ENCODE measurements around the gene GCNT1. TPM values are rescaled to one million over a fixed set of nuclear protein-coding genes. Genes with fewer than 3 reads are reported as not detected.
A peak's percentile ranks its signal among the peaks of the same experiment; 100 is the strongest.

The GCNT1 gene
- total RNA-seq, 1 donor from 2014 or later, result 7.7 TPM

- DNase-seq (ENCODE audit: low read depth), result no peak
- no peak for TF ChIP-seq CTCF (conservative IDR thresholded peaks at IDR 0.05; ENCODE audit: low read depth, low read length)
- H3K4me3 ChIP-seq (ENCODE audit: low read depth, low read length), result no peak overlapping the region
These were observed 2.6 kb upstream of the GCNT1 start for GRCh38 chr9:76456202-76456926.

GRCh38 chr9:76459694-76460635 lies 983 bp downstream of the GCNT1 start:
- peak overlapping the region; percentile 89 for H3K4me3 ChIP-seq (ENCODE audit: low read depth, low read length)
- peak; percentile 53 for TF ChIP-seq CTCF (conservative IDR thresholded peaks at IDR 0.05; ENCODE audit: low read depth, low read length)
- DNase-seq (ENCODE audit: low read depth), result no peak

GRCh38 chr9:76462126-76462525 lies 3.1 kb downstream of the GCNT1 start:
- H3K4me3 ChIP-seq (ENCODE audit: low read depth, low read length), result no peak overlapping the region
- no peak for DNase-seq (ENCODE audit: low read depth)
- no peak for TF ChIP-seq CTCF (conservative IDR thresholded peaks at IDR 0.05; ENCODE audit: low read depth, low read length)

- H3K4me3 ChIP-seq (ENCODE audit: low read depth, low read length), result no peak overlapping the region
- no peak for DNase-seq (ENCODE audit: low read depth)
- TF ChIP-seq CTCF (conservative IDR thresholded peaks at IDR 0.05; ENCODE audit: low read depth, low read length), result no peak
These were observed 4.2 kb downstream of the GCNT1 start for GRCh38 chr9:76463211-76463610.

- H3K4me3 ChIP-seq (ENCODE audit: low read depth, low read length), result no peak overlapping the region
- DNase-seq (ENCODE audit: low read depth), result no peak
- no peak for TF ChIP-seq CTCF (conservative IDR thresholded peaks at IDR 0.05; ENCODE audit: low read depth, low read length)
These were observed 5.7 kb downstream of the GCNT1 start for GRCh38 chr9:76464706-76465105.

GRCh38 chr9:76465442-76466298 lies 6.7 kb downstream of the GCNT1 start:
- no peak overlapping the region for H3K4me3 ChIP-seq (ENCODE audit: low read depth, low read length)
- no peak for DNase-seq (ENCODE audit: low read depth)
- TF ChIP-seq CTCF (conservative IDR thresholded peaks at IDR 0.05; ENCODE audit: low read depth, low read length), result no peak

All from epithelial cell of proximal tubule (primary cell).